ENCODE data around the gene NLRP9. TPM values are rescaled to one million over a fixed set of nuclear protein-coding genes. Genes with fewer than 3 reads are reported as not detected.

Gene NLRP9
- polyA plus RNA-seq, 3 donors from 2014 or later: not detected

- H3K36me3 Mint-ChIP-seq: peaks cover 0 to 7% (median 0%) of the 10 kb centered on the region in 3 donors
- no peaks in the 10 kb centered on the region for H3K27me3 Mint-ChIP-seq (ENCODE audit: low read depth in 3 of 3)
- H3K9me3 Mint-ChIP-seq: no peaks in the 10 kb centered on the region
- no peak for DNase-seq
- H3K4me1 Mint-ChIP-seq: peaks cover 5 to 6% of the 10 kb centered on the region in 2 donors
- H3K27ac Mint-ChIP-seq: no peak overlapping the region
- no peak overlapping the region for H3K4me3 Mint-ChIP-seq
Measured at GRCh38 chr19:55689411-55690108, 48.6 kb downstream of the NLRP9 start.

GRCh38 chr19:55688422-55689218 is 49.6 kb downstream of the NLRP9 start:
- H3K36me3 Mint-ChIP-seq: peaks cover 0 to 5% (median 0%) of the 10 kb centered on the region in 3 donors
- no peaks in the 10 kb centered on the region for H3K27me3 Mint-ChIP-seq (ENCODE audit: low read depth in 3 of 3)
- no peak overlapping the region for H3K4me3 Mint-ChIP-seq
- H3K27ac Mint-ChIP-seq: peak overlapping the region in 1 of 6 donors; percentile 45
- no peaks in the 10 kb centered on the region for H3K9me3 Mint-ChIP-seq
- DNase-seq: no peak
- peaks cover 10 to 12% of the 10 kb centered on the region in 2 donors for H3K4me1 Mint-ChIP-seq

- Mint-ChIP-seq H3K27me3 (ENCODE audit: low read depth in 3 of 3) (no peaks in the 10 kb centered on the region), H3K27ac (peak overlapping the region in 1 of 6 donors; percentile 74), H3K9me3 (no peaks in the 10 kb centered on the region), H3K4me3 (no peak overlapping the region), H3K4me1 (peaks cover 11 to 13% of the 10 kb centered on the region in 2 donors), H3K36me3 (no peaks in the 10 kb centered on the region)
- no peak for DNase-seq
Measured at GRCh38 chr19:55687281-55688201, 50.7 kb downstream of the NLRP9 start.

- no peaks in the 10 kb centered on the region for H3K27me3 Mint-ChIP-seq (ENCODE audit: low read depth in 3 of 3)
- H3K4me3 Mint-ChIP-seq: no peak overlapping the region
- H3K4me1 Mint-ChIP-seq: peaks cover 11 to 13% of the 10 kb centered on the region in 2 donors
- DNase-seq: no peak
- no peak overlapping the region for H3K27ac Mint-ChIP-seq
- no peaks in the 10 kb centered on the region for H3K36me3 Mint-ChIP-seq
- no peaks in the 10 kb centered on the region for H3K9me3 Mint-ChIP-seq
Measured at GRCh38 chr19:55686311-55687050, 51.7 kb downstream of the NLRP9 start.

GRCh38 chr19:55685776-55686175 is 52.4 kb downstream of the NLRP9 start:
- no peak overlapping the region for H3K27ac Mint-ChIP-seq
- H3K9me3 Mint-ChIP-seq: no peaks in the 10 kb centered on the region
- H3K4me3 Mint-ChIP-seq: no peak overlapping the region
- H3K27me3 Mint-ChIP-seq (ENCODE audit: low read depth in 3 of 3): no peaks in the 10 kb centered on the region
- H3K4me1 Mint-ChIP-seq: peaks cover 11 to 13% of the 10 kb centered on the region in 2 donors
- no peak for DNase-seq
- no peaks in the 10 kb centered on the region for H3K36me3 Mint-ChIP-seq

GRCh38 chr19:55684946-55685681 is 53.1 kb downstream of the NLRP9 start:
- Mint-ChIP-seq H3K9me3 (no peaks in the 10 kb centered on the region), H3K4me1 (peaks cover 11 to 13% of the 10 kb centered on the region in 2 donors), H3K4me3 (no peak overlapping the region), H3K27me3 (ENCODE audit: low read depth in 3 of 3) (no peaks in the 10 kb centered on the region), H3K27ac (no peak overlapping the region), H3K36me3 (no peaks in the 10 kb centered on the region)
- DNase-seq: no peak

GRCh38 chr19:55683449-55684261 is 54.5 kb downstream of the NLRP9 start:
- peaks cover 0 to 4% (median 0%) of the 10 kb centered on the region in 3 donors for H3K27me3 Mint-ChIP-seq (ENCODE audit: low read depth in 3 of 3)
- DNase-seq: no peak
- H3K4me3 Mint-ChIP-seq: no peak overlapping the region
- no peaks in the 10 kb centered on the region for H3K36me3 Mint-ChIP-seq
- H3K9me3 Mint-ChIP-seq: no peaks in the 10 kb centered on the region
- H3K27ac Mint-ChIP-seq: no peak overlapping the region
- peaks cover 13 to 17% of the 10 kb centered on the region in 2 donors for H3K4me1 Mint-ChIP-seq

- DNase-seq: no peak
- H3K27ac Mint-ChIP-seq: no peak overlapping the region
- peaks cover 0 to 5% (median 2%) of the 10 kb centered on the region in 3 donors for H3K27me3 Mint-ChIP-seq (ENCODE audit: low read depth in 3 of 3)
- peaks cover 34 to 35% of the 10 kb centered on the region in 2 donors for H3K4me1 Mint-ChIP-seq
- no peaks in the 10 kb centered on the region for H3K9me3 Mint-ChIP-seq
- H3K36me3 Mint-ChIP-seq: no peaks in the 10 kb centered on the region
- no peak overlapping the region for H3K4me3 Mint-ChIP-seq
Measured at GRCh38 chr19:55681131-55682092, 56.8 kb downstream of the NLRP9 start.

- H3K27ac Mint-ChIP-seq: peak overlapping the region in 1 of 6 donors; percentile 28
Measured at GRCh38 chr19:55680339-55681130, 57.7 kb downstream of the NLRP9 start.

GRCh38 chr19:55679343-55680257 is 58.6 kb downstream of the NLRP9 start:
- Mint-ChIP-seq H3K27ac (no peak overlapping the region), H3K27me3 (ENCODE audit: low read depth in 3 of 3) (peaks cover 3 to 12% (median 8%) of the 10 kb centered on the region in 3 donors), H3K4me3 (no peak overlapping the region), H3K36me3 (no peaks in the 10 kb centered on the region), H3K4me1 (peaks cover 39 to 44% of the 10 kb centered on the region in 2 donors), H3K9me3 (no peaks in the 10 kb centered on the region)
- no peak for DNase-seq

More at GRCh38 chr19:55680339-55681130, 57.7 kb downstream of the NLRP9 start:
- no peaks in the 10 kb centered on the region for H3K9me3 Mint-ChIP-seq
- peaks cover under 1 to 9% (median 5%) of the 10 kb centered on the region in 3 donors for H3K27me3 Mint-ChIP-seq (ENCODE audit: low read depth in 3 of 3)
- DNase-seq: no peak
- no peaks in the 10 kb centered on the region for H3K36me3 Mint-ChIP-seq
- peak overlapping the region in 1 of 5 donors; percentile 42 for H3K4me3 Mint-ChIP-seq
- peaks cover 37 to 44% of the 10 kb centered on the region in 2 donors for H3K4me1 Mint-ChIP-seq

All from immature natural killer cell (primary cell).